Mesenchymal stem cell (in vitro differentiated cells and primary cell): ENCODE measurements around the gene IRX5.
A peak's percentile ranks its signal among the peaks of the same experiment; 100 is the strongest.

Source experiments
- DNase-seq: peaks from one replicate; pipeline ENCODE4 v3.0.0-alpha.2; 2013
- H2AFZ ChIP-seq: one replicate; pipeline ENCODE4 v1.6.1; 2013; ENCODE audit warnings: low read depth, mild to moderate bottlenecking, control low read depth, inconsistent platforms, low read length, moderate library complexity
- H2AK5ac ChIP-seq: 2 replicates; pipeline ENCODE4 v1.6.1; 2013; ENCODE audit warnings: low read length, moderate library complexity, mild to moderate bottlenecking, inconsistent platforms; ENCODE audit not compliant: severe bottlenecking
- H2BK120ac ChIP-seq: one replicate; pipeline ENCODE4 v1.6.1; 2013; ENCODE audit warnings: low read depth, mild to moderate bottlenecking, inconsistent platforms, low read length, moderate library complexity
- H2BK12ac ChIP-seq, 2 experiments: one replicate each; pipeline ENCODE4 v1.6.1; 2013; ENCODE audit warnings: inconsistent platforms in 2 of 2, low read length in 2 of 2, mild to moderate bottlenecking in 2 of 2, moderate library complexity in 2 of 2, control low read depth in 1 of 2
- H2BK15ac ChIP-seq: one replicate; pipeline ENCODE4 v1.6.1; 2013; ENCODE audit warnings: mild to moderate bottlenecking, low read depth, inconsistent platforms; ENCODE audit not compliant: poor library complexity, severe bottlenecking
- H2BK5ac ChIP-seq: 2 replicates; pipeline ENCODE4 v1.6.1; 2013; ENCODE audit warnings: low read depth, mild to moderate bottlenecking, low read length, control low read depth, inconsistent platforms; ENCODE audit not compliant: poor library complexity, severe bottlenecking
- H3K14ac ChIP-seq, 2 experiments: one replicate each; pipeline ENCODE4 v1.6.1; 2013; ENCODE audit warnings: inconsistent platforms in 2 of 2, low read length in 2 of 2, control low read depth in 1 of 2, mild to moderate bottlenecking in 1 of 2, moderate library complexity in 1 of 2
- H3K18ac ChIP-seq, 2 experiments: one replicate each; pipeline ENCODE4 v1.6.1; 2013; ENCODE audit warnings: inconsistent platforms in 2 of 2, low read length in 2 of 2, control low read depth in 1 of 2, low read depth in 1 of 2, mild to moderate bottlenecking in 1 of 2
- H3K23ac ChIP-seq, 2 experiments: one replicate each; pipeline ENCODE4 v1.6.1; 2013; ENCODE audit warnings: inconsistent platforms in 2 of 2, low read length in 2 of 2, mild to moderate bottlenecking in 2 of 2, moderate library complexity in 2 of 2, control low read depth in 1 of 2
- H3K27ac ChIP-seq: 2 replicates; pipeline ENCODE4 v1.5.1; 2013; ENCODE audit warnings: mild to moderate bottlenecking, moderate library complexity, low read length, control low read depth, inconsistent platforms; ENCODE audit not compliant: poor library complexity, severe bottlenecking
- H3K27me3 ChIP-seq, 2 experiments: 2 replicates each; pipeline versions ENCODE4 v1.6.1 to v1.7.0; 2013; ENCODE audit warnings: low read length in 2 of 2, mild to moderate bottlenecking in 2 of 2, moderate library complexity in 2 of 2, control low read depth in 1 of 2, inconsistent platforms in 1 of 2; ENCODE audit not compliant: control insufficient read depth in 1 of 2, insufficient read depth in 1 of 2
- H3K36me3 ChIP-seq, 2 experiments: 2 replicates each; pipeline versions ENCODE4 v1.6.1 to v1.7.0; 2013; ENCODE audit warnings: low read length in 2 of 2, control low read depth in 1 of 2, inconsistent platforms in 1 of 2, low read depth in 1 of 2, mild to moderate bottlenecking in 1 of 2; ENCODE audit not compliant: insufficient read depth in 2 of 2, control insufficient read depth in 1 of 2
- H3K4ac ChIP-seq, 2 experiments: one replicate each; pipeline ENCODE4 v1.6.1; 2013; ENCODE audit warnings: inconsistent platforms in 2 of 2, low read length in 2 of 2, mild to moderate bottlenecking in 2 of 2, moderate library complexity in 2 of 2, control low read depth in 1 of 2, low read depth in 1 of 2
- H3K4me1 ChIP-seq: 2 replicates; pipeline ENCODE4 v1.6.1; 2013; ENCODE audit warnings: low read depth, low read length, control low read depth; ENCODE audit not compliant: control insufficient read depth, insufficient read depth
- H3K4me2 ChIP-seq: 2 replicates; pipeline ENCODE4 v1.6.1; 2013; ENCODE audit warnings: low read length, mild to moderate bottlenecking, inconsistent platforms; ENCODE audit not compliant: poor library complexity, severe bottlenecking
- H3K4me3 ChIP-seq, 2 experiments: 2 replicates each; pipeline versions ENCODE4 v1.5.1 to v1.7.0; 2013; ENCODE audit warnings: low read length in 2 of 2, mild to moderate bottlenecking in 2 of 2, control low read depth in 1 of 2, low read depth in 1 of 2; ENCODE audit not compliant: insufficient read depth in 1 of 2
- H3K79me1 ChIP-seq: replicated peaks from 2 replicates; pipeline ENCODE4 v1.6.1; 2013; ENCODE audit warnings: mild to moderate bottlenecking, control low read depth, low read length, inconsistent platforms; ENCODE audit not compliant: poor library complexity, severe bottlenecking
- H3K9ac ChIP-seq: 2 replicates; pipeline ENCODE4 v1.7.0; 2013; ENCODE audit warnings: mild to moderate bottlenecking, low read length, moderate library complexity
- H3K9me3 ChIP-seq: 2 replicates; pipeline ENCODE4 v1.7.0; 2013; ENCODE audit warnings: mild to moderate bottlenecking, low read length; ENCODE audit not compliant: control insufficient read depth
- H4K8ac ChIP-seq: one replicate; pipeline ENCODE4 v1.6.1; 2013; ENCODE audit warnings: inconsistent platforms, mild to moderate bottlenecking, low read length, moderate library complexity
- H4K91ac ChIP-seq: one replicate; pipeline ENCODE4 v1.6.1; 2013; ENCODE audit warnings: mild to moderate bottlenecking, low read length, inconsistent platforms
- WGBS: methylation state at CpG from one replicate; pipeline ENCODE4 v1.1.7; 2013; ENCODE audit warnings: mixed read lengths; 5-methylcytosine and 5-hydroxymethylcytosine counted together

IRX5 gene

GRCh38 chr16:54927125-54928015 is 3.3 kb upstream of the IRX5 start:
- H4K8ac ChIP-seq, result no peak overlapping the region
- DNase-seq, result no peak
- peak overlapping the region; percentile 33 for H3K27ac ChIP-seq
- H3K9me3 ChIP-seq, result no peaks in the 10 kb centered on the region
- H3K23ac ChIP-seq, result no peak overlapping the region
- H2BK5ac ChIP-seq, result no peak overlapping the region
- peak overlapping the region; percentile 88 for H3K4me2 ChIP-seq
- 48% methylated on average over 7 of the region's 13 CpGs for WGBS
- no peak overlapping the region for H2AFZ ChIP-seq
- H2BK12ac ChIP-seq, result no peak overlapping the region
- no peak overlapping the region for H3K18ac ChIP-seq
- peaks cover 0 to 4% of the 10 kb centered on the region in 2 experiments for H3K27me3 ChIP-seq
- H3K14ac ChIP-seq, result no peak overlapping the region
- peak overlapping the region in 1 of 2 experiments; percentile 95 for H3K4me3 ChIP-seq
- no peak overlapping the region for H3K4ac ChIP-seq
- H2AK5ac ChIP-seq, result no peak overlapping the region
- peaks cover 8% of the 10 kb centered on the region for H3K4me1 ChIP-seq
- H3K9ac ChIP-seq, result peak overlapping the region; percentile 93
- H2BK15ac ChIP-seq, result no peak overlapping the region
- H3K36me3 ChIP-seq, result peaks cover 0 to 2% of the 10 kb centered on the region in 2 experiments
- peaks cover 3% of the 10 kb centered on the region for H3K79me1 ChIP-seq
- no peak overlapping the region for H2BK120ac ChIP-seq
- H4K91ac ChIP-seq, result no peak overlapping the region

- no peak overlapping the region for H4K91ac ChIP-seq
- no peak overlapping the region for H2BK5ac ChIP-seq
- H3K9me3 ChIP-seq, result no peaks in the 10 kb centered on the region
- H3K9ac ChIP-seq, result peak overlapping the region; percentile 93
- H3K4ac ChIP-seq, result no peak overlapping the region
- H3K4me2 ChIP-seq, result peak overlapping the region; percentile 88
- DNase-seq, result peak; percentile 34
- peaks cover 1% of the 10 kb centered on the region for H3K79me1 ChIP-seq
- H2BK15ac ChIP-seq, result no peak overlapping the region
- H2AK5ac ChIP-seq, result no peak overlapping the region
- peaks cover 0 to 2% of the 10 kb centered on the region in 2 experiments for H3K36me3 ChIP-seq
- H3K4me3 ChIP-seq, result peak overlapping the region; percentile 50 to 95
- H2BK120ac ChIP-seq, result no peak overlapping the region
- no peak overlapping the region for H3K23ac ChIP-seq
- peaks cover 0 to 9% of the 10 kb centered on the region in 2 experiments for H3K27me3 ChIP-seq
- 3% methylated on average over 6 of the region's 13 CpGs for WGBS
- H2BK12ac ChIP-seq, result no peak overlapping the region
- no peak overlapping the region for H4K8ac ChIP-seq
- no peak overlapping the region for H2AFZ ChIP-seq
- H3K18ac ChIP-seq, result no peak overlapping the region
- peaks cover 14% of the 10 kb centered on the region for H3K4me1 ChIP-seq
- no peak overlapping the region for H3K14ac ChIP-seq
- H3K27ac ChIP-seq, result peak overlapping the region; percentile 33
Observed at GRCh38 chr16:54928016-54928356, 2.7 kb upstream of the IRX5 start.

- Histone ChIP-seq H3K4ac (peak overlapping the region in 1 of 2 experiments; percentile 44), H2AK5ac (no peak overlapping the region), H3K4me1 (peaks cover 19% of the 10 kb centered on the region), H3K23ac (peak overlapping the region in 1 of 2 experiments; percentile 60), H2BK5ac (no peak overlapping the region), H3K36me3 (peaks cover 0 to 5% of the 10 kb centered on the region in 2 experiments), H3K9ac (peak overlapping the region; percentile 93), H4K8ac (no peak overlapping the region), H3K18ac (peak overlapping the region; percentile 43 to 57), H2BK15ac (no peak overlapping the region), H3K14ac (peak overlapping the region in 1 of 2 experiments; percentile 93), H2BK12ac (peak overlapping the region; percentile 39 to 85), H3K4me3 (peak overlapping the region; percentile 95), H3K4me2 (peak overlapping the region; percentile 88), H3K79me1 (peaks cover 1% of the 10 kb centered on the region), H3K27ac (no peak overlapping the region), H4K91ac (no peak overlapping the region), H2AFZ (peak overlapping the region; percentile 88), H3K27me3 (peaks cover 0 to 12% of the 10 kb centered on the region in 2 experiments), H3K9me3 (no peaks in the 10 kb centered on the region), H2BK120ac (peak overlapping the region; percentile 49)
- peak; percentile 34 for DNase-seq
- 1% methylated on average over 34 of the region's 101 CpGs for WGBS
Observed at GRCh38 chr16:54928411-54929089, 2.1 kb upstream of the IRX5 start.
